ENCODE data around the gene MAP3K9.

- TF ChIP-seq USF2 (CRISPR knock-in tag; IDR thresholded peaks at IDR 0.05) (no peak), CTCF (IDR thresholded peaks at IDR 0.05 in 2 of 3, conservative IDR thresholded peaks at IDR 0.05 in 1 of 3; ENCODE audit: insufficient read depth in 2 of 3, low read depth in 1 of 3, low read length in 3 of 3) (no peak), SP1 (CRISPR knock-in tag; IDR thresholded peaks at IDR 0.05) (no peak), EP300 (IDR thresholded peaks at IDR 0.05; ENCODE audit: low read length) (no peak), NRF1 (conservative IDR thresholded peaks at IDR 0.05 in 1 of 2, IDR thresholded peaks at IDR 0.05 in 1 of 2) (no peak)
These were observed 1.4 kb downstream of the MAP3K9 start for GRCh38 chr14:70807898-70808415.
